HG02798 (cell line): ENCODE results near the gene INTS6.

Experiments
- ATAC-seq: cut with Tn5 transposase; IDR thresholded peaks from one replicate; pipeline ENCODE4 v1.9.1; 2021; ENCODE audit warnings: mild to moderate bottlenecking; ENCODE audit not compliant: unreplicated experiment, poor library complexity

The INTS6 gene

DNA sequence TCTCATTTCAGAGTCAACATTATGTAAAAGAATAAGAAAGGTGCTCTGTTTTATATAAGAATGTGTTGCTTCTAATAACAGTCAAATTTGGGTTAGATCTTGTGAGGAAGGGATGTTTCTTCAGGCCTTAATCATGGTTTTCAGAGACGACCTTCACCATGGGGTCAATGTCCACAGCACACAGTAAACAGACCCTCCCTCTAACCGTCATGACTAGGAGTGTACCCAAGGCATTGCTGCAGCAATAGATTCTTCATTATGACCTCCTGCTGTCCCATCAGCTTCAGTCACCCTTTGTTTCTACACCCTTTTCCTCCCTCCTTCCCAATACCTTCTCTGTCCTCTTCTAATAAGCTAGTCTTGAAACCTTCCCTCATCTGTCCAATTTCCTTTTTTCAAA is 97.6 kb downstream of the INTS6 start:
- ATAC-seq, result no peak

DNA sequence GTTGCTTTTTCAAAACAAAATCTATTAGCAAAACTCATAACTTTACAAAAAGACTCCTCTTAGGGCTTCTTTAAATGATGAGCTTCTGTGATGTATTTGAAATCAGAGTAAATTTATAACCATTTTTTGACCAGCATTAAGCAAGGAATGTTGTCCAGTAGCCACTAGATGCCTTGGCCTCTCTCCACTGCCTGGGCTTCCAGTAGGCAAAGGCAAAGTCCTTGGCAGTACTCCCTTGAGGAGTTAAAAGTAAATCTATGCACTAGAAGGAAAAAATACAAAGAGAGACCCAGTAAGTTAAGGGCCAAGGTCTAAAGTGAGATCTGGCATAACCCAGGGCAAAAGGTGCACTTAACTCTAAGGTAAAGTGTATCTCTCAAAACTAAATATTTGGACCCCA is 103.8 kb downstream of the INTS6 start:
- ATAC-seq, result no peak

DNA sequence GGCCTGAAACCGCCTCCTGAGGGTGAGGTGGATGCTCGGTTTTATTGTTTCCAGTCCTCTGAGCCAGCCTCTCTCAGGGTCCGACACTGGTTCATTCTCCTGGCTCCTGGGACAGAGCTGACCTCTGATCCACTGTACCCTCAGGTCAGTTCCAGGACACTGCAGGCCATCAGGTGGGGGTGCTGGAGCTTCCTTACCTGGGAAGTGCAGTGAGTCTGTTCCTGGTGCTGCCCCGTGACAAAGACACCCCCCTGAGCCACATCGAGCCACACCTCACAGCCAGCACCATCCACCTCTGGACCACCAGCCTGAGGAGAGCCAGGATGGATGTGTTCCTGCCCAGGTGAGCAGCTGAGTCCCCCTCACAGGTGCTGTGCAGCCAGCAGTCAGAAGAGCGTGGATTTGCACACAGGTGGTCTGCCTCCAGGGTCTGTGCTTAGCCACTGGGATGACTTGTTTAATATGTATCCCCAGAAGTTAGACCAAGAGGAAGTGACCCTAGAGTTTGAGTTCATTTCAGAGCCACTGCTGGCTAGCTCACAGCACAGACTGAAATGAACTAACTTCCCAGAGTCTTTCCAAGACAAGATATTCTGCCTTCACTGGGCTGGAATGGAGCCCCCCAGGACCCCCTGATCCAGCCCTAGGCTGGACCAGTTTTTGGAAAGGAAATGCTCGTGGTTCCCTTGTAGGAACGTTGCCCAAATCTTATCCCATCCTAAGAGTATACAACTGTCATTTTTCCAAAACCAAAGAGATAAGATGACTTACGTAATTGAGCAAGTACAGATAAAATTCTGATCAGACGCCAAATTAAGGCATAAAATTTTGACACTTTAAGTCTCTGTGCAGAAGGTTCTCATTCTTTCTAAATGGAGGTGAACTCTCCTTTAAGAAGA is 104.5 kb downstream of the INTS6 start:
- ATAC-seq, result no peak

DNA sequence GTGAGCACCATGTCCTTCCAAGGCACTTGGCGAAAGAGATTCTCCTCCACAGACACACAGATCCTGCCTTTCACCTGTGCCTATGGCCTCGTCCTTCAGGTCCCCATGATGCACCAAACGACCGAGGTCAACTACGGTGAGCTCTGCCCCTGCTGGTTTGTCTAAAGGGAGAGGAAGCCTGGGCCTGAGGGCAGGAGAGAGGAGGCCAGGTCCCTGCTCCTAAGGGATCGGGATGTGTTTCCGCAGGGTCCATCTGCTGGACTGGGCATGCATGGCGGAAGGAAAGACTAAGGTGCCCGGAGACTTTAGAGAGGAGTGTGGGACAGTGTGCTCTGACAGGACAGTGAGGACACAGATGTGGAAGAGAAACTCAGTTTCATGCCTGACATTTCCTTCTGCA is 105.7 kb downstream of the INTS6 start:
- ATAC-seq, result no peak

DNA sequence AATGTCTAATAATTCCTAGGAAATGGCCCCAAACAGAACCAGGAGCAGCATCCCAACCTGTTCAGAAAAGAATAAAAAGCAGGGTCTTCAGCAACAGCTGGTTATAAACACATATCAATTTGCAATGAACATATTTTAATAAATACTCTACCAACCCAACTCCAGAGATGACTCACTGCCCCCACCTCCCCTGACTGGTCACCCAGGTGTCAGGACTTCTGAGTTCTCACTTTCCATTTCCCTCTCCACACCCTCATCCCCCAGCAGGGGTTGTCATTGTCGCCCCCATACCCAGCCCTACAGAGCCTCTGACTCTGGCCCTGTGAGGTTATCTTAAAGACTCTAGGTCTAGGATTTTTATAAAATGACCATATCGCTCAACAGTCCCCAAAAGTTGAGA is 106.4 kb downstream of the INTS6 start:
- ATAC-seq, result peak; percentile 40

DNA sequence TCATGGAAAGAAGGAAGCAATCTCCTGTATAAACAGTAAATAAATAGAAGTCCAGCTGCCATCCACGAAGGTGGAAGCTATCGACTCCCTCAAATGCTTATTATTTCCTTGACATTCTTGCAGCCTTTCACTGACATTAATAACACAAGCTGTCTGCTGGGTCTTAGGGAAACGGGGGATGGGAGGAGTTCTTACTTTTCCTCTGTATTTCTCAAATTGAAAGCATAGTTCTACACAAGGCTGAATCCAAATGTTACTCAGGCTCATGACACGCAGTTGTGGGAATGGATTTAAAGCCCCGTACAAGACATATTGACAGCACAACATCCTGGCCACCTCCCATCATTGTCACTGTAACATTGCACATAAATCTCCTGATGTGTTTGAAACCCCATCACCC is 109.4 kb downstream of the INTS6 start:
- ATAC-seq, result no peak

DNA sequence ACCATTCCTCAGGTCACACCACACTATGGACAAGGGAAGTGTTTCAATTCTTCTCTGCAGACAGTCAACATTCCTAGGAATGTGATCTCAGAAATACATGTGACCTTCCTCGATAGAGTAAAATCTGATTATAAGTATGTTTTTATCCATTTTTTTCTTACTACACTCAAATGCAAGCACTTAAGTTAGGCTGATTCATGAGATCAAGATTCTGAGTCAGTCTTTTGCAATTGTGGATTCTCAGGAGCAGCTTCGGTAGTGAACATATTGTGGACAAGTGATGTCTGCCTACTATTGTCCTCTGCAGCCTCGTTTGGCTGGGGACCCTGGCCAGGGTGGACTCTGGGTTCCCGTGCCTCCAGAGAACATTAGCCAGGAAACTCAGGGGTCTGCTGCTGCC is 110.1 kb downstream of the INTS6 start:
- no peak for ATAC-seq

DNA sequence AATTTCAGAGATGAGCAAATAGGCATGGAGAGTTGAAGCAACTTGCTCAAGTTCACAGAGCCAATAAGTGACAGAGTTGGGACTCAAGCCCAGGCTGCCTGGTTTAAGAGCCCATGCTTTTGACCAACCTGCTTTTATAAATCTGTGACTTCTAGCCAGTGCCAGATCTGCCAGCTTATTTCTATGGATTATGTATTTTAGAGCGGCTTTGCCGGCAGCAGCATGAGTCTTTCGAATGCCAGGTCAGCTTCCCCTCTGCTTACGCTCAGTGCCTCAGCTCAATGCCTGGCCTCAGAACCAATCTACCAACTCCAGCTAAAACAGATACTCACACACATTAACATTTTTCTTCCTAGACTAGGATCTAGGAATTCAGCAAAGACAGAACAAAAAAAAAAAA is 111.0 kb downstream of the INTS6 start:
- ATAC-seq, result no peak

DNA sequence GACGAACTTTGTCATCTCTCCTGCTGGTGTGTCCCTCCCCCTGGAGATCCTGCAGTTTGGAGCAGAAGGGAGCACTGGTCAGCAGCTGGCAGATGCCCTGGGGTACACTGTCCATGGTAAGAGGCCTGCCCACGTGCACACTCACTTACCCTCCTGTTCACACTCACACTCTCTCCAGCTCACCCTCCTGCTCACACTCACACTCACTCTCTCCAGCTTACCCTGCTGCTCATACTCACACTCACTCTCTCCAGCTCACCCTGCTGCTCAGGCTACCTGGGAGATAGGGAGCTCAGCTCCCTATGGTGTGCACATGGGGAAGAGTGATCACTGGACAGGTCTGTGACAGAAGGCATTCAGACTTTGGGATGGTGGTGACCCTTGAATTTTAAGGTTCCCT is 111.6 kb downstream of the INTS6 start:
- ATAC-seq, result no peak

DNA sequence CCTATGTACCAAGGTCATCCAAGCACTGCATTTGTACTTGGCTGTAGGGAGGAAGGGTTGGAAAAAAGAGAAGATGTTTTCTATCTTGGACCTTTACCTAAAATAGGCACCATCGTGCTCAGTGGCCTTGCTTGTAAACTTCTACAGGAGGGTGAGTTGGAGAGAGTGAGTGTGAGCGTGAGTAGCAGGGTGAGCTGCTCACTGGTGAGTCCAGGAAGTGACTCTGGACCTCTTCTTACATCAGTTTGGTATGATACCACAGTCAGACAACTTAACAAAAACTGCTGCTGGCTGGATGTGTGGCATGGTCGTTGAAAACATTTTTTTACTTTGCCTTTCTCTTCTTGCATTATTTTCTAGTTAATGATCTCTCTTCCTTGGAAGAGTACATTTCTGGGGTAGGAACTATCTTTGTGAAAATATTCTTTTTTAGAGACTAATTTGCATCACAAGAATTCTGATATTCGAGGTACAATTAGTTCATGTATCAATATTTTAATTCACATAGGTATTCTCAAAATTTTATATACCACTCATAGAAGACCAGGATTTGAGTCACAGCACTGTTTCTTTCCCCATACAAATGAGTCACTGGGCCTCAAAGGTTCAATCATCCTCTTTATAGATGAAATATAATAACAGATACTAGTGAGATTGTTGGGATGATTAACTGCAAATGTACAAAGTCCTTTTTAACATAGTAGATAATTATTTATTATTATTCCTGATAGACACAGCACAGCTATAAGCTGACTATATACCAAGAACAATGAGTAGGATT is 112.7 kb downstream of the INTS6 start:
- ATAC-seq, result no peak

DNA sequence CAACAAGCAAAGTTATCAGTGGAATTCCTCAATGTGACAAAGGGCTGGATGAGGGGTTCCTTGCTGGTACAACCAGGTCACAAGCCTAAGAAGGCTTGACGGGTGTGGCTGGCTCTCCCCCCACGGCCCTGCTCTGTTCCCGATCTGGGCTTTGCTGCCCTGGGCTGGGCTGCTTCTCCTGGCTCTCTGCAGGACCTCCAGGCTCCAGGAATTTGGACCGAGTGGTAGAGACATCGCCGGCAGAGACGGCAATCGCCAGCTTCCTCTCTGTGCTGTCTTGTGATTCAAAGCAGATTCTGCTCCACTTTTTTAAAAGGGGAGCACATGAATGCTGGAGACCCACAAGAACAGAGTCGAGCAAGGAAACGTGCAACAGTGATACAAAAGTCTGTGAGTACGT is 113.5 kb downstream of the INTS6 start, which contains the start of gene SERPINE3:
Gene SERPINE3, plus strand, starts transcription at position 338 of the 400 bp plus-strand sequence. CDS start 1,401 bp downstream, outside the sequence.
- ATAC-seq, result no peak

DNA sequence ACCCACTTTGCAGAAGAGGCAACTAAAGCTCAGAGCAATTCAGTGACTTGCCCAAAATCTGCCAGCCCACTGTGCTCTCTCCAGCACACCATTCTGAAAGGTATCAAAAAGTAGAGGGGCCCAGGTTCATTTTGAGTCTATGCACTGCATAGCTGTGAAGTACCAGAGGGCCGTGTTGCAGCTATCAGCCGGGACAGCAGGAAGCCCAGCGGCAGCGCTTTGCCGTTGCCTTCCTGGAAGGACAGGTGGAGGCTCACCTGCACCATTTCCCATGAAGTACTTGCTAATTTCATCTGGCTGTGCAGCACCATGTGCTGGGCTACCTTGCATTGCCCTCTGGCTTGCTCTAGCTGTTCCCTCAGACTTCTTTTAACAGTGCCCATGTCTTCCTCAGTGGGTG is 116.1 kb downstream of the INTS6 start:
- no peak for ATAC-seq

DNA sequence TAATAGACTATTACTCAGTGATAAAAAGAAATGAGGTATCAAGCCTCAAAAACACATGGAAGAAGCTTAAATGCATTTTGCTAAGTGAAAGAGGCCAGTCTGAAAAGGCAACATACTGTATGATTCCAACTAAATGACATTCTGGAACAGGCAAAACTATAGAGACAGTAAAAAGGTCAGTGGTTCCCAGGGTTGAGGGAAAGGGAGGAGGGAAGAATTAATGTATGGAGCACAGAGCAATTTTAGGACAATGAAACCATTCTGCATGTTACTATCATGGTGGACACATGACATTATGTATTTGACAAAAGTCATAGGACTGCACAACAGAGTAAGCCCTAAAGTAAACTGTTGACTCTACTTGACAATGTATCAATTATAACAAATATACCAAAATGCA is 119.0 kb downstream of the INTS6 start:
- no peak for ATAC-seq

DNA sequence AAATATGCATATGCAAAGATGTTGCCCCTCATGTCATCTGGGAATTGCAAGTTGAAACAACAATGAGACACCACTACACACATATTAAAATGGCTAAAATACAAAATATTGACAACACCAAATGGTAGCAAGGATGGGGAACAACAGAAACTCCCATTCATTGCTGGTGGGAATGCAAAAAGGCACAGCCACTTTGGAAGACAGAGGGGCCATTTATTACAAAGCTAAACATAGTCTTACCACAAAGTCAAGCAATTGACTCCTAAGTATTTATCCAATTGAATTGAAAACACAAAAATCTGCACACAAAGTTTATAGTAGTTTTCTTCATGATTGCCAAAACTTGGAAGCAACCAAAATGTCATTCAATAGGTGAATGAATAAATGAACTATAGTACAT is 119.4 kb downstream of the INTS6 start:
- ATAC-seq, result no peak

DNA sequence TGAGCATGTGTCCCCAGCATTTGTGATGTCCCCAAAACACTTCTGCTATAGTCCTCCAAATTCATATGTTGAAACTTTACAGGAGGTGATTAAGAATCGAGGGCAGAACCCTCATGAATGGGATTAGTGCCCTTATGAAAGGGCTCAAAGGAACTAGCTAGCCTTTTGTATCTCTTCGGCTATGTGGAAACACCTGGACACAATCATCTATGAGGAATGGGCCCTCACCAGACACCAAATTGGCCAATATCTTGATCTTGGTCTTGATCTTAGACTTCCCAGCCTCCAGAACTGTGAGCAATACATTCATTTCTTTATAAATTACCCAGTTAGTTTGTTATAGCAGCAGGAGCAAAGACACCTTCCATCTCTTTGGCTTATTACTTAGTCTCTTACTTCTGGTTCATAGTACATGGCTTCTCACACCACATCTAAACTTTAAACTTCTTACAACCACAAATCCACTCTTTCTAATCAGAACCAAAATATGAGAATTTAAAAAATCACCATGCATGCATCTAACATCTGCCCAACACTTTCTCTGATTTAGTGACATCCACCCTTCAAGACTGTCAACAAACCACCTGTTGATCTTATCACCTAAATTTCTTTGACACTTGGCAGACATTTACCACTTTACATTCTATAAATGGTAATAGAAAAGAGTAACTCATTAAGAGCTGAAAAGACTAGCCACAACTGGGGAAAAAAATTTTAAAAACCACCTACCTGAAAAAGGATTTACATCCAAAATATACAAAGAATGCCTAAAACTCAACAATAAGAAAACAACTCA is 120.1 kb downstream of the INTS6 start:
- no peak for ATAC-seq

DNA sequence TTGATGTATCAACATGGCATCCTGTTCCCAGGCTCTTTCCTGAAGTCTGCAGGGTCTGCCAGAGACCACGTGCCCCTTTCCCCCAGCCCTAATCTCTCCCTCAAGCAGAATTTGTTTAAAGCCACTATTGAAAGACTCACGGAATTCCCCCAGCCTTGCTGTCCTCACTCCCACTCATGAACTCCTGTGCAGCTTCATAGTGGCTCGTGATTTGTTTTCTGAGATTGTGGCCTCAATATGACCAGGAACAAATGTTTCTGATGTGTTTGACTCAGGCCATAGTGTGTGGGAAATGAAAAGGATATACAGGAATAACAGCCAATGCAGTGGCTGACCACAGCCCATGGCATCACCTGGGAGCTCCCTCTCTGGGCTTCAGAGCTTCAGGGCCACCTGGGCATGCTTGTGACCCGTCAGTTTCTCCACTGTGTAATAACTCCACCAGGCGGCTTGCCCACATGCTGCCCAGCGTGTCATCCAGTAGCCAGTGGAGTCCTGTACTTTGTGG is 121.4 kb downstream of the INTS6 start:
- ATAC-seq, result peak; percentile 72

DNA sequence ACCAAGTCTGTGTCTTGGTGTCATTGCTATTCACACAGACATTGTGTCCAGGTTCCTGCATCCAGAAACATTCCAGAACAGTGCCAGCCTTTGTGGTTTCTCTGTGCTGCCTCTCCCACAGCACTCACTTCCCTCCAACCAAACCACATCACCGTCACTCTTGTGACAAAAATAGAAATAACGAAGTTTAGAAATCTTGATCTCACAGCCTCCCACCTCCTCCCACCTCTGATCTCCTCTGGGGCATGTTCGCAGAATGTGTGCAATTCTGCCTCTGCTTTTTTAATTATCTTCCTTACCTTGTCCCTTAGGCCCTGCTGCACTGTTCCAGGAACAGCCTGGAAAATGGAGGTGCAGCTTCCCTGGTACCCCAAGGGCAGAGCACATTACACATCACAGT is 122.0 kb downstream of the INTS6 start:
- ATAC-seq, result peak; percentile 54

DNA sequence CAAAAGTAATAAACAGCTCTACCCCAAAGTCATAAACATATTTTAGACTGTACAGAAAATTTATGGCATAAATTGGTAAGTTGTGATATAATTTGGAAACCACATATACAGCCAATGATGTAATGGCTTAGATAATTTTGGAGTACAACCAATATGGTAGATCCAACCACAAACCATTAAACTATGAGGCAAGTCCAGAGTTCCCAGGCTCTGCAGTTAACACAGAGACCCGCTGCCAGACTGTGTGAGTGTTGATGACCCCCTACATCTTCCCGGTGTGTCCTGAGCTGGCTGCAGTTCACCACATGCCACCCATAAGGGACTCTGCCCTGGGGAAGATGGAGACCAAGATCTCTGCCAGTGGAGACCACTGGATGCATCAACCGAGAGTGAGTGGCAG is 123.2 kb downstream of the INTS6 start:
- ATAC-seq, result no peak

DNA sequence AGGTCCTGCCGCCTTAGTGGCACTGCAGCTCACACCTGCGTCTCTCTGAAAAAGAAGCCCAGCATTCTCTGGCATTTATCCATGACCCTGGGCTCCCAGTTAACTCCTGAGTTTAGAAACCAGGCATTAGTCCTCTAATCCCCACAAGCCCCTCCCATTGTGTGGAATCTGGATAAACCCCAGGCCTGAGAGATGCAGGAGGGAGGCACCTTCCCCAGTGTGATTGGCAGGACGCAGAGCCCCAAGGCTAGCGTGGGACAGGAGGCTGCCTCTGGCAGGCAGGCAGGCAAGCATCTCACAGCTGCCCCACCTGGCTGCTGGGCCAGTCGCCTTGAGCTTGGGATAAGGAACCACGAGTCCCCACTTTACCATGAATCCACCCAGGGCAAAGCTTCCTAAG is 124.3 kb downstream of the INTS6 start:
- no peak for ATAC-seq

DNA sequence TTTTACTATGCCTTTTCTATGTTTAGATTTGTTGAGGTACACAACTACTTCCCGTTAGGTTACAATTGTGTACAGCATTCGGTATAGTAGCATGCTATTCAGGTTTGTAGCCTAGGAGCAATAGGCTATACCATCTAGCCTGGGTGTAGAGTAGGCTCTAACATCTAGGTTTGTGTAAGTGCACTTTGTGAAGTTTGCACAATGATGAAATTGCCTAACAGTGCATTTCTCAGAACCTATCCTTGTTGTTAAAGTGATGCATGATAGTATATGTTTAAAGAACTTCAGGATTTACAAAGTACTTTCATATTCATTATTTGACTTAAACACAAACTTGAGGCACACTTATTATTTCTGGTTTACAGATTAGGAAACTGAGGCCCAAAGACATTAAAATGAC is 124.9 kb downstream of the INTS6 start:
- no peak for ATAC-seq

DNA sequence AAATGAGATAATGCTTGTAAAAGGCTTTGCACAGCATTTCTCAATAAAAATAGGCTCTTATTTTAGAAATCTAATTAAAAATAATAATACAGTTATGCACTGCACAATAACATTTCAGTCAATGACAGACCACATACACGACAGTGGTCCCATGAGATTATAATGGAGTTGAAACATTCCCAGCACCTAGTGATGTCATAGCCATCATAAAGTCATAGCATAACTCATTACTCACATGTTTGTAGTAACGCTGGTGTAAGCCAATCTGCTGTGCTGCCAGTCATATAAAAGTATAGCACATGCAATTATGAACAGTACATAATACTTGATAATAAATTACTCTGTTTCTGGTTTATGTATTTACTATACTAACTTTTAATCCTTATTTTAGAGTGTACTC is 126.1 kb downstream of the INTS6 start:
- ATAC-seq, result no peak
